ENCODE measurements around the gene ELMO1.

ELMO1 gene

GRCh38 chr7:37342176-37342687 lies 106.4 kb downstream of the ELMO1 start:
- no CpG with 5 or more reads among the region's 8 CpGs for WGBS (ENCODE audit: extremely low coverage, insufficient coverage, low lambda C conversion rate)
- H4K5ac ChIP-seq (ENCODE audit: low read length), result no peak overlapping the region

DNA sequence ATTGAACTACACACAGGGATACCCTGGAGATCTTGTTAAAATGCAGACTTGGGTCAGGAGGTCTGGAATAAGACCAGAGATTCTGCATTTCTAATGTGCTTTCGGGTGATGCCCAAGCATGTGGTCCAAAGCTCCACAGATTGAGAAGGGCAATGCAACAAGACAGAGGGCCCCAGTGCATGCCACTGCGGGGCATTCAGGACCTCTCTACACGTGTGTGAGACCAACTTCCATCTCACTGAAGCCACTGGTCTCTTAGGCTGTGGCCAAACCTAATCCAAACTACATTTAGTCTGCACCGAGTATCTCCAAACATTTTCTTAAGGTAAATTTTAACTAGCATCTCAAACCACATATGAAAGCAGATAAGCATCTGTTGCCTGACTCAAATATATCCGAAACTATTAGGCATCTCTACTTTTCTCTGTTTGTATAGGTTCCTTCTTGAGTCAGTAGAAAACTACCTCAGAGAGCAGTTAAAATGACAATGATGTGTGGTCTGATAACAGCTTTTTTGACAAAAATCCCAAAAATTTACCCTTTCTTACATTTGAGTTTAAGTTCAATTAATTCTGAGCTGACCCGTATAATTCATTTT lies 107.5 kb downstream of the ELMO1 start:
- no peaks in the 10 kb centered on the region for H3K36me3 ChIP-seq (ENCODE audit: control insufficient read depth, insufficient read depth, low read length)
- no peak overlapping the region for H2BK5ac ChIP-seq (ENCODE audit: low read length)
- H3K9ac ChIP-seq (ENCODE audit: low read length), result no peak overlapping the region
- no peak overlapping the region for H3K23ac ChIP-seq (ENCODE audit: low read length)
- H3K18ac ChIP-seq (ENCODE audit: low read length), result no peak overlapping the region
- no CpG with 5 or more reads among the region's 6 CpGs for WGBS (ENCODE audit: extremely low coverage, insufficient coverage, low lambda C conversion rate)
- H3K27ac ChIP-seq (ENCODE audit: low read depth, low read length), result no peak overlapping the region
- H3K27me3 ChIP-seq (ENCODE audit: insufficient read depth, low read length, poor library complexity), result no peaks in the 10 kb centered on the region
- H3K56ac ChIP-seq (ENCODE audit: low read length), result no peak overlapping the region
- no peak overlapping the region for H3K4me2 ChIP-seq (ENCODE audit: low read length)
- H2BK120ac ChIP-seq (ENCODE audit: low read depth, low read length), result no peak overlapping the region
- no peak overlapping the region for H2BK15ac ChIP-seq (replicated peaks; ENCODE audit: low read depth)
- no peaks in the 10 kb centered on the region for H3K79me1 ChIP-seq (ENCODE audit: low read length)
- H3K4ac ChIP-seq (ENCODE audit: low read depth, low read length), result no peak overlapping the region
- H3K4me3 ChIP-seq (ENCODE audit: low read length), result no peak overlapping the region
- H3K79me2 ChIP-seq (ENCODE audit: control insufficient read depth, insufficient read depth, low read length), result no peaks in the 10 kb centered on the region
- H2AK5ac ChIP-seq (ENCODE audit: low read length), result no peak overlapping the region
- no peak for DNase-seq
- no peak overlapping the region for H4K5ac ChIP-seq (ENCODE audit: low read length)
- H4K8ac ChIP-seq (ENCODE audit: low read depth, low read length), result no peak overlapping the region
- H3K4me1 ChIP-seq (ENCODE audit: control insufficient read depth, low read depth, low read length), result peaks cover 8% of the 10 kb centered on the region

More at GRCh38 chr7:37342176-37342687, 106.4 kb downstream of the ELMO1 start:
- no peak for DNase-seq
- H3K4me2 ChIP-seq (ENCODE audit: low read length), result no peak overlapping the region
- no peaks in the 10 kb centered on the region for H3K27me3 ChIP-seq (ENCODE audit: insufficient read depth, low read length, poor library complexity)
- H3K79me1 ChIP-seq (ENCODE audit: low read length), result no peaks in the 10 kb centered on the region
- H2BK15ac ChIP-seq (replicated peaks; ENCODE audit: low read depth), result no peak overlapping the region
- H3K18ac ChIP-seq (ENCODE audit: low read length), result no peak overlapping the region
- no peak overlapping the region for H2AK5ac ChIP-seq (ENCODE audit: low read length)
- no peaks in the 10 kb centered on the region for H3K79me2 ChIP-seq (ENCODE audit: control insufficient read depth, insufficient read depth, low read length)
- H2BK5ac ChIP-seq (ENCODE audit: low read length), result no peak overlapping the region
- H2BK120ac ChIP-seq (ENCODE audit: low read depth, low read length), result no peak overlapping the region
- H3K56ac ChIP-seq (ENCODE audit: low read length), result no peak overlapping the region
- no peak overlapping the region for H4K8ac ChIP-seq (ENCODE audit: low read depth, low read length)
- no peak overlapping the region for H3K27ac ChIP-seq (ENCODE audit: low read depth, low read length)
- H3K4me3 ChIP-seq (ENCODE audit: low read length), result no peak overlapping the region
- no peak overlapping the region for H3K4ac ChIP-seq (ENCODE audit: low read depth, low read length)
- H3K4me1 ChIP-seq (ENCODE audit: control insufficient read depth, low read depth, low read length), result peaks cover 8% of the 10 kb centered on the region
- no peaks in the 10 kb centered on the region for H3K36me3 ChIP-seq (ENCODE audit: control insufficient read depth, insufficient read depth, low read length)
- no peak overlapping the region for H3K23ac ChIP-seq (ENCODE audit: low read length)
- H3K9ac ChIP-seq (ENCODE audit: low read length), result no peak overlapping the region

DNA sequence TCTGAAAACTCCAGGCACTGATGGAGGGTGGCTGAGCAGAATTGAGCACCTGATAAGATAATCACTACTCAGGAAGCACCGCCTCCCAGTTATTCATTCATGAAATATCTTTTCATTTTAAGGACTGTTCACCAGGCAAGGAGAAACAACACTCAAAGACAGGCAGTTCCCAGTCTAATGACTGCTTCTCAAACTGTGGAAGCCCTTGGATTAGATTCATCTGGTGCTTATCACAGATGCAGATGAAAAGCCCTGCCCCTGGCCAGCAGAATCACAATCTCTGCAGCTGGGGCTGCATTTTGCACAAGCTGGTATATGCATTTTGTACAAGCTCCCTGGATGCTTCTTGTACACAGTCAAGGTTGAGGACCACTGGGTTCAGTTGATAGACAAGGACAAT lies 109.7 kb downstream of the ELMO1 start:
- WGBS (ENCODE audit: extremely low coverage, insufficient coverage, low lambda C conversion rate), result no CpG with 5 or more reads among the region's 1 CpG
- H3K36me3 ChIP-seq (ENCODE audit: control insufficient read depth, insufficient read depth, low read length), result no peaks in the 10 kb centered on the region
- DNase-seq, result no peak
- H3K4ac ChIP-seq (ENCODE audit: low read depth, low read length), result no peak overlapping the region
- H2AK5ac ChIP-seq (ENCODE audit: low read length), result no peak overlapping the region
- H4K8ac ChIP-seq (ENCODE audit: low read depth, low read length), result no peak overlapping the region
- no peak overlapping the region for H3K18ac ChIP-seq (ENCODE audit: low read length)
- peak overlapping the region; percentile 25 for H2BK5ac ChIP-seq (ENCODE audit: low read length)
- H3K27me3 ChIP-seq (ENCODE audit: insufficient read depth, low read length, poor library complexity), result no peaks in the 10 kb centered on the region
- no peak overlapping the region for H3K4me3 ChIP-seq (ENCODE audit: low read length)
- H3K79me2 ChIP-seq (ENCODE audit: control insufficient read depth, insufficient read depth, low read length), result no peaks in the 10 kb centered on the region
- H2BK15ac ChIP-seq (replicated peaks; ENCODE audit: low read depth), result no peak overlapping the region
- H3K56ac ChIP-seq (ENCODE audit: low read length), result no peak overlapping the region
- no peak overlapping the region for H3K23ac ChIP-seq (ENCODE audit: low read length)
- no peak overlapping the region for H2BK120ac ChIP-seq (ENCODE audit: low read depth, low read length)
- H3K27ac ChIP-seq (ENCODE audit: low read depth, low read length), result peak overlapping the region; percentile 53
- no peak overlapping the region for H4K5ac ChIP-seq (ENCODE audit: low read length)
- peaks cover 8% of the 10 kb centered on the region for H3K4me1 ChIP-seq (ENCODE audit: control insufficient read depth, low read depth, low read length)
- no peaks in the 10 kb centered on the region for H3K79me1 ChIP-seq (ENCODE audit: low read length)
- H3K4me2 ChIP-seq (ENCODE audit: low read length), result no peak overlapping the region
- no peak overlapping the region for H3K9ac ChIP-seq (ENCODE audit: low read length)

DNA sequence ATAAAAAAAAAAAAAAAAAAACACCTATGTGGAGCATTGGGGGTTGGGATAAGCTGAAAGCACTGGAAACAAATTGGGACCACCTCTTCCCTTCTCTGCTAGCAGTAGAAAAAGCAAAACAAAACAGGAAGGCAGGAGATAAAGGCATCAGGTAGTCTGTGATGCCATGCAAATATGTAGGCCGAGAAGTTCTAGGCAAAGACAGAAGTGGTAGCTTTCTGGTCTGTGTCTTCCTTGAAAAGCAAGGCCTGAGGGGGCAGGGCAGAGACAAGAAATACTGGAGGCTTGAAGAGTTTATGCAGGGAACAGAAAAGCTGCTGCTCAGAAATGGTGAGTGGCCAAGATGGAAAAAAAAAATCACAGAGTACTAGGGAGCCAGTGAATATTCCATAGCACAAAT lies 111.1 kb downstream of the ELMO1 start:
- Histone ChIP-seq H4K5ac (ENCODE audit: low read length) (no peak overlapping the region), H3K79me1 (ENCODE audit: low read length) (no peaks in the 10 kb centered on the region), H3K9ac (ENCODE audit: low read length) (no peak overlapping the region), H4K8ac (ENCODE audit: low read depth, low read length) (no peak overlapping the region), H3K4me3 (ENCODE audit: low read length) (no peak overlapping the region), H2BK5ac (ENCODE audit: low read length) (no peak overlapping the region), H3K4me1 (ENCODE audit: control insufficient read depth, low read depth, low read length) (peaks cover 6% of the 10 kb centered on the region), H3K27me3 (ENCODE audit: insufficient read depth, low read length, poor library complexity) (no peaks in the 10 kb centered on the region), H2BK120ac (ENCODE audit: low read depth, low read length) (no peak overlapping the region), H3K18ac (ENCODE audit: low read length) (no peak overlapping the region), H3K27ac (ENCODE audit: low read depth, low read length) (no peak overlapping the region), H3K56ac (ENCODE audit: low read length) (no peak overlapping the region), H3K36me3 (ENCODE audit: control insufficient read depth, insufficient read depth, low read length) (no peaks in the 10 kb centered on the region), H2AK5ac (ENCODE audit: low read length) (no peak overlapping the region), H3K79me2 (ENCODE audit: control insufficient read depth, insufficient read depth, low read length) (no peaks in the 10 kb centered on the region), H2BK15ac (replicated peaks; ENCODE audit: low read depth) (no peak overlapping the region), H3K4me2 (ENCODE audit: low read length) (no peak overlapping the region), H3K23ac (ENCODE audit: low read length) (no peak overlapping the region), H3K4ac (ENCODE audit: low read depth, low read length) (no peak overlapping the region)
- WGBS (ENCODE audit: extremely low coverage, insufficient coverage, low lambda C conversion rate), result no CpG with 5 or more reads among the region's 1 CpG
- no peak for DNase-seq

DNA sequence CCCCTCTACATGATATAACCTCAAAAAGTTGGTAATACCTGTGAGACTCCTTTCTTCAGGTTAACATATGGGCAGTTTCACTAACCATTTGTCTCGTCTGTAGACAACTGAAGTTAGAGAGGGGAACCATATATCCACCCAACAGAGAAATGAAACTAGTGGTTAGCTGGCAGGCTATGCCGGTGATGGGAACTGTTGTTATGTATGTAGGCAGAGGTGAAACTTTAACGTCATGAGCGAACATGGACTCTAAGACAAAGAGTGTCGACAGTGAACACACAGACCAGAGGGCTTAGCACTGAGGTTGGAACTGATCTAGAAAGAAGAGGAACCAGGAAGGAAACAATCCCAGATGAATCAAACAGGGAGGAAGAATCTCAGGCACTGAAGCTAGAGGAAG lies 112.4 kb downstream of the ELMO1 start:
- Histone ChIP-seq H3K4me2 (ENCODE audit: low read length) (no peak overlapping the region), H2BK5ac (ENCODE audit: low read length) (no peak overlapping the region), H2BK15ac (replicated peaks; ENCODE audit: low read depth) (no peak overlapping the region), H3K56ac (ENCODE audit: low read length) (no peak overlapping the region), H3K27me3 (ENCODE audit: insufficient read depth, low read length, poor library complexity) (no peaks in the 10 kb centered on the region), H2AK5ac (ENCODE audit: low read length) (no peak overlapping the region), H3K79me2 (ENCODE audit: control insufficient read depth, insufficient read depth, low read length) (no peaks in the 10 kb centered on the region), H3K27ac (ENCODE audit: low read depth, low read length) (no peak overlapping the region), H3K4me3 (ENCODE audit: low read length) (no peak overlapping the region), H4K5ac (ENCODE audit: low read length) (no peak overlapping the region), H3K4ac (ENCODE audit: low read depth, low read length) (no peak overlapping the region), H3K23ac (ENCODE audit: low read length) (no peak overlapping the region), H3K18ac (ENCODE audit: low read length) (no peak overlapping the region), H3K9ac (ENCODE audit: low read length) (no peak overlapping the region), H3K79me1 (ENCODE audit: low read length) (no peaks in the 10 kb centered on the region), H3K36me3 (ENCODE audit: control insufficient read depth, insufficient read depth, low read length) (no peaks in the 10 kb centered on the region), H4K8ac (ENCODE audit: low read depth, low read length) (no peak overlapping the region), H2BK120ac (ENCODE audit: low read depth, low read length) (no peak overlapping the region), H3K4me1 (ENCODE audit: control insufficient read depth, low read depth, low read length) (peaks cover 6% of the 10 kb centered on the region)
- WGBS (ENCODE audit: extremely low coverage, insufficient coverage, low lambda C conversion rate), result no CpG with 5 or more reads among the region's 5 CpGs
- no peak for DNase-seq

DNA sequence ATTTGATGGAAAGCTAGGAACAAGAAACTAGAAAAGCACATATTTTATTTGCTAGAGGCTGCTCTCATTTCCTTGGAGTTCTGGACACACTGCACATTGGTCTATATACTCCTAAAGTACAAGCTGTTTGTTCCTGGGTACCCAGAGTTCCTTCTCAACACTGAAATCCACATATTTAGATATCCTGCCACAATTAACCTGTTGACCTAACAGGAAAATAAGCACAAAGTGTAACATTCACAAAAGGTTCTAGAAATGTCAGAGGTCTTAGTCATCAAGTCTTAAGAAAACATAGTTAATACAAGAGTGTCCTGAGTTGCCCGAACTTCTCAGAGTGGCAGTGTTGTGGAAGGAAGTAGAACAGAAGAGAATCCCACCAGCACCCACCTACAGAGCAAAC lies 115.6 kb downstream of the ELMO1 start:
- Histone ChIP-seq H2BK5ac (ENCODE audit: low read length) (no peak overlapping the region), H3K4ac (ENCODE audit: low read depth, low read length) (no peak overlapping the region)

More for the DNA sequence above, 115.6 kb downstream of the ELMO1 start:
- Histone ChIP-seq H4K5ac (ENCODE audit: low read length) (no peak overlapping the region), H3K4me1 (ENCODE audit: control insufficient read depth, low read depth, low read length) (peaks cover under 1% of the 10 kb centered on the region), H3K79me1 (ENCODE audit: low read length) (no peaks in the 10 kb centered on the region), H3K18ac (ENCODE audit: low read length) (no peak overlapping the region), H3K56ac (ENCODE audit: low read length) (no peak overlapping the region), H3K36me3 (ENCODE audit: control insufficient read depth, insufficient read depth, low read length) (no peaks in the 10 kb centered on the region), H3K79me2 (ENCODE audit: control insufficient read depth, insufficient read depth, low read length) (no peaks in the 10 kb centered on the region), H3K27me3 (ENCODE audit: insufficient read depth, low read length, poor library complexity) (no peaks in the 10 kb centered on the region), H2AK5ac (ENCODE audit: low read length) (no peak overlapping the region), H2BK120ac (ENCODE audit: low read depth, low read length) (no peak overlapping the region), H3K23ac (ENCODE audit: low read length) (no peak overlapping the region), H3K4me3 (ENCODE audit: low read length) (no peak overlapping the region), H2BK15ac (replicated peaks; ENCODE audit: low read depth) (no peak overlapping the region), H3K27ac (ENCODE audit: low read depth, low read length) (no peak overlapping the region), H4K8ac (ENCODE audit: low read depth, low read length) (no peak overlapping the region), H3K4me2 (ENCODE audit: low read length) (no peak overlapping the region), H3K9ac (ENCODE audit: low read length) (no peak overlapping the region)
- WGBS (ENCODE audit: extremely low coverage, insufficient coverage, low lambda C conversion rate), result no CpG with 5 or more reads among the region's 1 CpG
- no peak for DNase-seq
